H1 (cell line): ENCODE results near the gene NANOS3. TPM values are rescaled to one million over a fixed set of nuclear protein-coding genes. Genes with fewer than 3 reads are reported as not detected.

Experiments used
- CTCF ChIA-PET: fragments of 300-600 bp; sonication (Branson Sonifier 250); formaldehyde crosslinking; loops from one replicate; lab custom pipeline; 2021; ENCODE audit not compliant: partially characterized antibody; lab: Charles Lee
- POLR2A ChIA-PET: fragments of 300-600 bp; sonication (Branson Sonifier 250); formaldehyde crosslinking; loops from one replicate; lab custom pipeline; 2021; ENCODE audit warnings: inconsistent platforms; ENCODE audit not compliant: partially characterized antibody; lab: Charles Lee
- DNase-seq, 2 experiments: peaks; one replicate each; pipeline versions ENCODE4 v3.0.0 to v3.0.0-alpha.2; 2010 to 2022; ENCODE audit warnings: low spot score in 2 of 2, low read depth in 1 of 2, mixed read lengths in 1 of 2
- FAIRE-seq: peaks from 2 replicates; lab custom pipeline; 2011; peaks lifted over from hg19 to GRCh38; lab: Jason Lieb, UNC
- H2AFZ ChIP-seq: 2 replicates; pipeline ENCODE4 v1.8.1; 2012; ENCODE audit warnings: low read length, inconsistent platforms
- H2AK5ac ChIP-seq: 2 replicates; pipeline ENCODE4 v1.6.1; 2013; ENCODE audit warnings: low read depth, low read length
- H2BK120ac ChIP-seq: replicated peaks from 2 replicates; pipeline ENCODE3; 2013; ENCODE audit warnings: low read depth, low read length, inconsistent platforms
- H2BK12ac ChIP-seq: 2 replicates; pipeline ENCODE4 v1.6.1; 2013; ENCODE audit warnings: low read depth, low read length
- H2BK15ac ChIP-seq: 2 replicates; pipeline ENCODE4 v1.6.1; 2013; ENCODE audit warnings: low read length
- H2BK20ac ChIP-seq: 2 replicates; pipeline ENCODE4 v1.6.1; 2013; ENCODE audit warnings: low read length
- H2BK5ac ChIP-seq: 2 replicates; pipeline ENCODE4 v1.6.1; 2013; ENCODE audit warnings: low read depth, low read length
- H3K14ac ChIP-seq: 2 replicates; pipeline ENCODE4 v1.6.1; 2013; ENCODE audit warnings: inconsistent platforms; ENCODE audit not compliant: insufficient read length
- H3K18ac ChIP-seq: 2 replicates; pipeline ENCODE4 v1.6.1; 2013; ENCODE audit warnings: low read length; ENCODE audit errors: extremely low read depth
- H3K23ac ChIP-seq: 2 replicates; pipeline ENCODE4 v1.6.1; 2013; ENCODE audit warnings: inconsistent platforms; ENCODE audit not compliant: insufficient read length
- H3K23me2 ChIP-seq: 2 replicates; pipeline ENCODE4 v1.6.1; 2013; ENCODE audit warnings: low read depth, low read length
- H3K27ac ChIP-seq: 2 replicates; pipeline ENCODE4 v1.6.1; 2011; ENCODE audit warnings: low read depth, low read length, inconsistent platforms
- H3K27me3 ChIP-seq, 4 experiments: replicated peaks in 1 of 4; 1 replicate in 1 of 4; 2 replicates in 3 of 4; pipeline versions ENCODE4 v1.6.1 to v1.8.1; 2011 to 2013; ENCODE audit warnings: low read length in 3 of 4, mild to moderate bottlenecking in 3 of 4, inconsistent platforms in 2 of 4, mixed read lengths in 2 of 4, moderate library complexity in 1 of 4; ENCODE audit not compliant: control insufficient read depth in 3 of 4, insufficient read depth in 3 of 4; ENCODE audit errors: extremely low read depth in 1 of 4
- H3K36me3 ChIP-seq, 4 experiments: 2 replicates each; pipeline versions ENCODE4 v1.6.1 to v1.8.1; 2011 to 2013; ENCODE audit warnings: mild to moderate bottlenecking in 4 of 4, low read length in 3 of 4, moderate library complexity in 2 of 4, control low read depth in 1 of 4, inconsistent platforms in 1 of 4; ENCODE audit not compliant: insufficient read depth in 4 of 4, control insufficient read depth in 2 of 4
- H3K4ac ChIP-seq: replicated peaks from 2 replicates; pipeline ENCODE3; 2013; ENCODE audit warnings: low read length, low read depth, mixed read lengths, inconsistent platforms; ENCODE audit not compliant: insufficient read length
- H3K4me1 ChIP-seq, 4 experiments: replicated peaks in 1 of 4; 1 replicate in 1 of 4; 2 replicates in 3 of 4; pipeline versions ENCODE4 v1.6.1 to v1.8.1; 2011 to 2013; ENCODE audit warnings: low read length in 3 of 4, inconsistent platforms in 2 of 4, mixed read lengths in 1 of 4; ENCODE audit not compliant: insufficient read depth in 4 of 4, control insufficient read depth in 3 of 4
- H3K4me2 ChIP-seq, 2 experiments: 2 replicates each; pipeline versions ENCODE4 v1.6.1 to v1.8.1; 2011 to 2013; ENCODE audit warnings: low read depth in 2 of 2, low read length in 2 of 2, control low read depth in 1 of 2, inconsistent platforms in 1 of 2, mild to moderate bottlenecking in 1 of 2; ENCODE audit not compliant: insufficient read depth in 1 of 2
- H3K4me3 ChIP-seq, 4 experiments: fragments of 200-600, 300-600 bp in 1 of 4; sonication (generic), shearing (Covaris generic), sonication (Bioruptor Twin) in 1 of 4; 2 replicates each; pipeline versions ENCODE4 v1.5.1 to v1.8.1; 2011 to 2016; ENCODE audit warnings: low read length in 4 of 4, low read depth in 3 of 4, control low read depth in 2 of 4, inconsistent platforms in 2 of 4, mild to moderate bottlenecking in 2 of 4, mixed read lengths in 1 of 4, moderate library complexity in 1 of 4; ENCODE audit not compliant: insufficient read depth in 2 of 4; ENCODE audit errors: extremely low read depth in 1 of 4
- H3K56ac ChIP-seq: replicated peaks from 2 replicates; pipeline ENCODE3; 2013; ENCODE audit warnings: low read depth, mild to moderate bottlenecking, mixed read lengths, low read length, inconsistent platforms; ENCODE audit not compliant: insufficient read length
- H3K79me1 ChIP-seq: 2 replicates; pipeline ENCODE4 v1.6.1; 2013; ENCODE audit warnings: low read depth, low read length, control low read depth
- H3K79me2 ChIP-seq, 2 experiments: 2 replicates each; pipeline versions ENCODE4 v1.6.1 to v1.8.1; 2012 to 2013; ENCODE audit warnings: low read length in 2 of 2, mild to moderate bottlenecking in 2 of 2, inconsistent platforms in 1 of 2; ENCODE audit not compliant: insufficient read depth in 2 of 2, control insufficient read depth in 1 of 2
- H3K9ac ChIP-seq, 4 experiments: replicated peaks in 1 of 4; 1 replicate in 1 of 4; 2 replicates in 3 of 4; pipeline versions ENCODE4 v1.6.1 to v1.8.1; 2011 to 2013; ENCODE audit warnings: low read depth in 3 of 4, low read length in 3 of 4, control low read depth in 2 of 4, mild to moderate bottlenecking in 2 of 4, moderate library complexity in 2 of 4, inconsistent platforms in 1 of 4; ENCODE audit errors: extremely low read depth in 1 of 4
- H3K9me3 ChIP-seq, 2 experiments: 2 replicates each; pipeline versions ENCODE4 v1.6.1 to v1.8.1; 2012 to 2013; ENCODE audit warnings: mild to moderate bottlenecking in 2 of 2, moderate library complexity in 2 of 2, control low read depth in 1 of 2, inconsistent platforms in 1 of 2, low read depth in 1 of 2, low read length in 1 of 2, mixed read lengths in 1 of 2; ENCODE audit not compliant: insufficient read depth in 2 of 2
- H4K20me1 ChIP-seq, 2 experiments: replicated peaks in 1 of 2; 2 replicates each; pipeline versions ENCODE3 to v1.8.1; 2011 to 2013; ENCODE audit warnings: inconsistent platforms in 2 of 2, low read length in 2 of 2, mild to moderate bottlenecking in 1 of 2; ENCODE audit not compliant: insufficient read depth in 2 of 2, control insufficient read depth in 1 of 2
- H4K5ac ChIP-seq: 2 replicates; pipeline ENCODE4 v1.6.1; 2013; ENCODE audit warnings: low read length, low read depth, mixed read lengths, inconsistent platforms; ENCODE audit not compliant: insufficient read length
- H4K8ac ChIP-seq: 2 replicates; pipeline ENCODE4 v1.8.0; 2013; ENCODE audit warnings: mild to moderate bottlenecking, moderate library complexity, low read length, inconsistent platforms; ENCODE audit not compliant: insufficient read depth; ENCODE audit errors: extremely low read depth
- H4K91ac ChIP-seq: replicated peaks from 2 replicates; pipeline ENCODE3; 2013; ENCODE audit warnings: low read length, mixed read lengths, inconsistent platforms; ENCODE audit not compliant: insufficient read length
- EZH2 ChIP-seq: fragments of 200-600 bp; sonication (generic); IDR thresholded peaks from 2 replicates; pipeline ENCODE4 v1.7.1; 2012; ENCODE audit warnings: low read depth, mild to moderate bottlenecking, moderate library complexity, low read length, inconsistent platforms; ENCODE audit not compliant: severe bottlenecking
- NRF1 ChIP-seq: IDR thresholded peaks from 2 replicates; pipeline ENCODE4 v1.6.1; 2011; ENCODE audit warnings: mild to moderate bottlenecking, low read depth, low read length, improper control_type of control experiment
- SUZ12 ChIP-seq: fragments of 200-600 bp; sonication (generic); IDR thresholded peaks from 2 replicates; pipeline ENCODE4 v1.6.1; 2012; ENCODE audit warnings: mild to moderate bottlenecking, inconsistent platforms, low read length, moderate library complexity, mixed read lengths
- WGBS, 2 experiments: shearing (Covaris generic) in 1 of 2; methylation state at CpG; one replicate each; pipeline versions ENCODE4 v1.1.6 to v1.1.7; 2013 to 2015; ENCODE audit warnings: low lambda C conversion rate in 2 of 2, mixed read lengths in 2 of 2, inconsistent platforms in 1 of 2, low coverage in 1 of 2, missing lambda C conversion rate in 1 of 2; ENCODE audit not compliant: insufficient replicate concordance in 2 of 2, insufficient coverage in 1 of 2, insufficient read length in 1 of 2; ENCODE audit errors: extremely low coverage in 1 of 2, missing lambda C conversion rate in 1 of 2; 5-methylcytosine and 5-hydroxymethylcytosine counted together
- polyA plus RNA-seq, 7 experiments: library from polyadenylated mRNA; depleted of rRNA in 3 of 7; stranded (reverse) in 5 of 7; unstranded in 2 of 7; fragments of >200 nt in 5 of 7; fragments of 200-250 nt in 2 of 7; gene quantifications; 1 replicate in 5 of 7; 2 replicates in 1 of 7; 4 replicates in 1 of 7; pipeline versions ENCODE4 v1.2.1 to v1.2.3, GENCODE V29; 2011 to 2013; ENCODE audit warnings: missing spikeins in 2 of 7, mixed read lengths in 2 of 7
- total RNA-seq: library from RNA; stranded (reverse); fragmentation: NEBNext Ultra II Directional; extraction: Animal tissue kit (Norgen Biotek cat#: 25700); gene quantifications from 2 replicates; pipeline ENCODE4 v1.2.1, GENCODE V29; 2021

Gene NANOS3
- total and polyA plus RNA-seq, 2 of the 8 experiments (the other 6 are each of a cell fraction or from before 2014, with no cell fraction given) = 0.62 TPM; not detected in 1

- no peaks in the 10 kb centered on the region for H3K36me3 ChIP-seq
- no peaks in the 10 kb centered on the region for H3K9me3 ChIP-seq
- H2BK20ac ChIP-seq = no peak overlapping the region
- no peak overlapping the region for H3K23ac ChIP-seq
- no peak overlapping the region for H3K9ac ChIP-seq
- ChIA-PET CTCF (interaction anchor here (0.5 to 7.0 kb wide), 15 partner anchors 8 to 270 kb away, joined by 3 to 70 read pairs (median 11); partner anchors contain the start of gene MISP3), POLR2A (interaction anchor here (0.6 to 4.7 kb wide), 9 partner anchors 8 to 116 kb away, joined by 3 to 62 read pairs (median 3); a partner anchor contains a TSS)
- peaks cover 2 to 6% of the 10 kb centered on the region in 2 experiments for H4K20me1 ChIP-seq
- peaks cover 16 to 54% (median 40%) of the 10 kb centered on the region in 4 experiments for H3K27me3 ChIP-seq
- H3K79me2 ChIP-seq = no peaks in the 10 kb centered on the region
- no peak overlapping the region for H4K8ac ChIP-seq
- peak overlapping the region; percentile 19; the same call in 1 of the 2 replicates for H3K18ac ChIP-seq
- no peak overlapping the region for H2BK5ac ChIP-seq
- DNase-seq (peak in 1 of 2 experiments; percentile 48), FAIRE-seq (no peak)
- no peak overlapping the region for H3K27ac ChIP-seq
- peak overlapping the region; percentile 44 for H3K4ac ChIP-seq
- H3K4me3 ChIP-seq = no peak overlapping the region
- no peak overlapping the region for H2BK120ac ChIP-seq
- no peak overlapping the region for H3K56ac ChIP-seq
- no peak overlapping the region for H4K5ac ChIP-seq
- H2AFZ ChIP-seq = no peak overlapping the region
- H2AK5ac ChIP-seq = peak overlapping the region; percentile 45; the same call in 1 of the 2 replicates
- no peak overlapping the region for H3K14ac ChIP-seq
- H3K4me1 ChIP-seq = peaks cover 4 to 7% (median 5%) of the 10 kb centered on the region in 4 experiments; a peak in 6 of 7 replicates
- peak overlapping the region; percentile 60; the same call in 1 of the 2 replicates for H2BK12ac ChIP-seq
- H2BK15ac ChIP-seq = peak overlapping the region; percentile 61; the same call in 1 of the 2 replicates
- WGBS, 2 experiments = 81% methylated on average over 8 of the region's 13 CpGs; no CpG with 5 or more reads in 1 of the 2 experiments
- TF ChIP-seq SUZ12 = peak; percentile 28; the same call in 1 of the 2 replicates
- peak; percentile 47 for TF ChIP-seq EZH2
- no peak for TF ChIP-seq NRF1
- no peaks in the 10 kb centered on the region for H3K79me1 ChIP-seq
- no peaks in the 10 kb centered on the region; the same call in 1 of the 2 replicates for H3K23me2 ChIP-seq
- H4K91ac ChIP-seq = no peak overlapping the region
- peak overlapping the region in 1 of 2 experiments; percentile 42; a peak in 1 of 4 replicates for H3K4me2 ChIP-seq
Measured at GRCh38 chr19:13864046-13864666, 12.8 kb upstream of the NANOS3 start.
